NCI-H2227 treated with DMSO at 0.1 percent for 48 hours (cell line): ENCODE measurements around the gene CDC42EP1.
"Not testable (repeated sequence)": the region's sequence is repeated elsewhere in the genome, so short reads cannot be mapped to it uniquely, and the experiment has no call there.

Experiments
- DNase-seq: peaks from one replicate; lab custom pipeline; 2025; lab: John Stamatoyannopoulos, UW

CDC42EP1 gene

GRCh38 chr22:37559901-37560607 lies at the start of gene CDC42EP1:
TSS of gene CDC42EP1 (plus strand) at chr22:37560480. CDS start at chr22:37566350, 5,870 bp downstream.
- DNase-seq = no peak

- DNase-seq = no peak
These were observed 48.7 kb upstream of the CDC42EP1 start for GRCh38 chr22:37511395-37512104.

- no peak for DNase-seq
These were observed 45.7 kb upstream of the CDC42EP1 start for GRCh38 chr22:37514526-37515051.

- no peak for DNase-seq
These were observed 44.4 kb upstream of the CDC42EP1 start for GRCh38 chr22:37515901-37516300.

- no peak for DNase-seq
These were observed 43.8 kb upstream of the CDC42EP1 start for GRCh38 chr22:37516456-37516855.

GRCh38 chr22:37517826-37518450 lies 42.3 kb upstream of the CDC42EP1 start:
- no peak for DNase-seq

GRCh38 chr22:37518509-37519267 lies 41.6 kb upstream of the CDC42EP1 start:
- DNase-seq = no peak

GRCh38 chr22:37519268-37520195 lies 40.7 kb upstream of the CDC42EP1 start, which contains the start of gene CARD10:
TSS of gene CARD10 (minus strand) at chr22:37519415. CDS start at chr22:37519200, 215 bp downstream.
- no peak for DNase-seq

- DNase-seq = no peak
These were observed 39.5 kb upstream of the CDC42EP1 start for GRCh38 chr22:37520776-37521191.

- no peak for DNase-seq
These were observed 39.0 kb upstream of the CDC42EP1 start for GRCh38 chr22:37521236-37521739.

GRCh38 chr22:37522482-37522881 lies 37.8 kb upstream of the CDC42EP1 start:
- no peak for DNase-seq

- no peak for DNase-seq
These were observed 35.1 kb upstream of the CDC42EP1 start for GRCh38 chr22:37525073-37525745.

- DNase-seq = no peak
These were observed 34.4 kb upstream of the CDC42EP1 start for GRCh38 chr22:37525746-37526350.

- no peak for DNase-seq
These were observed 33.9 kb upstream of the CDC42EP1 start for GRCh38 chr22:37526376-37526775.

GRCh38 chr22:37527081-37527752 lies 33.1 kb upstream of the CDC42EP1 start:
- not testable (repeated sequence) for DNase-seq

- not testable (repeated sequence) for DNase-seq
These were observed 32.3 kb upstream of the CDC42EP1 start for GRCh38 chr22:37527952-37528351.

- no peak for DNase-seq
These were observed 30.5 kb upstream of the CDC42EP1 start for GRCh38 chr22:37529652-37530345.

- no peak for DNase-seq
These were observed 26.3 kb upstream of the CDC42EP1 start for GRCh38 chr22:37533995-37534394.
